CD4-positive, alpha-beta T cell (primary cell): ENCODE measurements around the gene SPINK14. TPM values are rescaled to one million over a fixed set of nuclear protein-coding genes. Genes with fewer than 3 reads are reported as not detected.

Experiments used
- ATAC-seq: fragments of 200-7000 bp; cut with Tn5 transposase; one replicate; pipeline ENCODE4 v1.10.0; 2022; ENCODE audit warnings: mild to moderate bottlenecking; ENCODE audit not compliant: poor library complexity
- CTCF ChIA-PET: fragments of 350-600 bp; sonication (Branson Sonifier 250); formaldehyde crosslinking; loops from one replicate; lab custom pipeline; 2021; ENCODE audit warnings: antibody characterized with exemption, inconsistent platforms; lab: Charles Lee
- POLR2A ChIA-PET: fragments of 350-600 bp; sonication (Branson Sonifier 250); formaldehyde crosslinking; loops from one replicate; lab custom pipeline; 2021; ENCODE audit warnings: antibody characterized with exemption, inconsistent platforms; lab: Charles Lee
- DNase-seq, 14 experiments: peaks; one replicate each; pipeline ENCODE4 v3.0.0-alpha.2; 2013 to 2020; ENCODE audit warnings: mixed read lengths in 2 of 14
- H3K27ac ChIP-seq, 2 donors: one replicate each; pipeline versions ENCODE4 v1.5.1 to v1.7.0; 2013; ENCODE audit warnings: low read length in 2 of 2, low read depth in 1 of 2, mild to moderate bottlenecking in 1 of 2
- H3K27me3 ChIP-seq, 2 experiments: 1 replicate in 1 of 2; 2 replicates in 1 of 2; pipeline versions ENCODE4 v1.6.1 to v1.7.0; 2013; ENCODE audit warnings: low read length in 2 of 2, control low read depth in 1 of 2, mild to moderate bottlenecking in 1 of 2, moderate library complexity in 1 of 2; ENCODE audit not compliant: insufficient read depth in 2 of 2, control insufficient read depth in 1 of 2
- H3K36me3 ChIP-seq: one replicate; pipeline ENCODE4 v1.6.1; 2013; ENCODE audit warnings: low read length, control low read depth; ENCODE audit not compliant: insufficient read depth
- H3K4me1 ChIP-seq: one replicate; pipeline ENCODE4 v1.6.1; 2013; ENCODE audit warnings: low read length, control low read depth; ENCODE audit not compliant: insufficient read depth
- H3K4me3 ChIP-seq: one replicate; pipeline ENCODE4 v1.5.1; 2013; ENCODE audit warnings: mild to moderate bottlenecking, low read length, moderate library complexity
- H3K9me3 ChIP-seq, 2 experiments: 1 replicate in 1 of 2; 2 replicates in 1 of 2; pipeline versions ENCODE4 v1.6.1 to v1.7.0; 2013; ENCODE audit warnings: low read length in 2 of 2, mild to moderate bottlenecking in 2 of 2, control low read depth in 1 of 2, moderate library complexity in 1 of 2; ENCODE audit not compliant: control insufficient read depth in 1 of 2, insufficient read depth in 1 of 2
- H3K27ac Mint-ChIP-seq: one replicate; pipeline ENCODE4 v1.8.0; 2020; ENCODE audit warnings: mixed read lengths
- H3K27me3 Mint-ChIP-seq: one replicate; pipeline ENCODE4 v1.8.0; 2021; ENCODE audit warnings: mixed read lengths
- H3K36me3 Mint-ChIP-seq: one replicate; pipeline ENCODE4 v1.8.0; 2021; ENCODE audit warnings: low read depth, mixed read lengths
- H3K4me1 Mint-ChIP-seq: one replicate; pipeline ENCODE4 v1.8.0; 2021; ENCODE audit warnings: low read depth, mixed read lengths
- H3K4me3 Mint-ChIP-seq: one replicate; pipeline ENCODE4 v1.8.0; 2020; ENCODE audit warnings: mild to moderate bottlenecking, mixed read lengths
- H3K9me3 Mint-ChIP-seq: one replicate; pipeline ENCODE4 v1.8.0; 2020; ENCODE audit warnings: mixed read lengths
- intact Hi-C, 2 experiments: fragments of 100-400 bp; cut with DNase I in 1 of 2; cut with micrococcal nuclease in 1 of 2; formaldehyde crosslinking; loops; one replicate each; pipeline versions ENCODE4 v1.15.1 to v1.9.0; 2023 to 2025; cut with DNase I, micrococcal nuclease
- total RNA-seq, 174 experiments: library from RNA in 2 of 174; stranded (reverse) in 2 of 174; gene quantifications; one replicate each; pipeline ENCODE4 v1.2.3 and lab custom pipeline; 2021 to 2026
- TF ChIP-seq, protein P1 (sequence below): fragments of 200-600 bp; IDR thresholded peaks from one replicate; pipeline ENCODE4 v1.8.0; 2022; ENCODE audit warnings: antibody characterized with exemption, mild to moderate bottlenecking

The SPINK14 gene
- total RNA-seq, 2 experiments from 2014 or later = not detected

GRCh38 chr5:148205044-148205806, 36.9 kb downstream of the SPINK14 start:
- Histone ChIP-seq H3K36me3 (no peaks in the 10 kb centered on the region), H3K9me3 (no peaks in the 10 kb centered on the region), H3K27me3 (no peaks in the 10 kb centered on the region), H3K27ac (no peak overlapping the region), H3K4me1 (no peaks in the 10 kb centered on the region), H3K4me3 (no peak overlapping the region)
- H3K27me3 Mint-ChIP-seq = peaks cover 8% of the 10 kb centered on the region
- TF ChIP-seq, protein P1, sequence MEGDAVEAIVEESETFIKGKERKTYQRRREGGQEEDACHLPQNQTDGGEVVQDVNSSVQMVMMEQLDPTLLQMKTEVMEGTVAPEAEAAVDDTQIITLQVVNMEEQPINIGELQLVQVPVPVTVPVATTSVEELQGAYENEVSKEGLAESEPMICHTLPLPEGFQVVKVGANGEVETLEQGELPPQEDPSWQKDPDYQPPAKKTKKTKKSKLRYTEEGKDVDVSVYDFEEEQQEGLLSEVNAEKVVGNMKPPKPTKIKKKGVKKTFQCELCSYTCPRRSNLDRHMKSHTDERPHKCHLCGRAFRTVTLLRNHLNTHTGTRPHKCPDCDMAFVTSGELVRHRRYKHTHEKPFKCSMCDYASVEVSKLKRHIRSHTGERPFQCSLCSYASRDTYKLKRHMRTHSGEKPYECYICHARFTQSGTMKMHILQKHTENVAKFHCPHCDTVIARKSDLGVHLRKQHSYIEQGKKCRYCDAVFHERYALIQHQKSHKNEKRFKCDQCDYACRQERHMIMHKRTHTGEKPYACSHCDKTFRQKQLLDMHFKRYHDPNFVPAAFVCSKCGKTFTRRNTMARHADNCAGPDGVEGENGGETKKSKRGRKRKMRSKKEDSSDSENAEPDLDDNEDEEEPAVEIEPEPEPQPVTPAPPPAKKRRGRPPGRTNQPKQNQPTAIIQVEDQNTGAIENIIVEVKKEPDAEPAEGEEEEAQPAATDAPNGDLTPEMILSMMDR = no peak
- ATAC-seq (no peak), DNase-seq (no peak)
- no peaks in the 10 kb centered on the region for H3K36me3 Mint-ChIP-seq
- POLR2A ChIA-PET = no interaction called here
- no peak overlapping the region for H3K27ac Mint-ChIP-seq
- no peaks in the 10 kb centered on the region for H3K9me3 Mint-ChIP-seq
- no peak overlapping the region for H3K4me3 Mint-ChIP-seq
- H3K4me1 Mint-ChIP-seq = no peaks in the 10 kb centered on the region
- intact Hi-C loops = no loop called here
- CTCF ChIA-PET = no interaction called here

DNA sequence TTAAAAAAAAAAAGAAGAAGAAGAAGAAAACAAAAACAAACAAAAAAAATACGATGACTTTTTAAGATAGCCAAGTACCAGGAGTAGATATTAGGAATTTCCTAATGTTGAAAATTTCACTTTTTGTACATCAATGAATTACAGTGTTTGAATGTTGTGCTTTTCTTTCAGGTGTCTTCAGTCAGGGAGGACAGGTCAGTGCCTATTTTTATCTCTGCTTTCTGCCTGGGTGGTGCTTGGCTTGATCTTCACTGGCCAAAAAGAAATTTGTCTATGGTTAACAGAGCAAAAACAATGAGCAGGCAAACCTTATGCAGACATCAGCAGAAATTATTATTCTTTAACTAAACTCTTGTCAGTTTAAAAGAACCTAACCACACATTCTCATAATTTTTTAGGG, 37.5 kb downstream of the SPINK14 start:
- Histone ChIP-seq H3K27me3 (no peaks in the 10 kb centered on the region), H3K36me3 (no peaks in the 10 kb centered on the region), H3K4me3 (no peak overlapping the region), H3K4me1 (no peaks in the 10 kb centered on the region), H3K9me3 (no peaks in the 10 kb centered on the region), H3K27ac (no peak overlapping the region)
- Mint-ChIP-seq H3K4me1 (no peaks in the 10 kb centered on the region), H3K27me3 (peaks cover 11% of the 10 kb centered on the region), H3K9me3 (no peaks in the 10 kb centered on the region), H3K36me3 (no peaks in the 10 kb centered on the region), H3K27ac (no peak overlapping the region), H3K4me3 (no peak overlapping the region)
- TF ChIP-seq, protein P1 = no peak
- ChIA-PET CTCF (no interaction called here), POLR2A (no interaction called here)
- no peak for DNase-seq
- no peak for ATAC-seq
- intact Hi-C loops = no loop called here

- intact Hi-C loops = no loop called here
- H3K4me3 ChIP-seq = no peak overlapping the region
- no peaks in the 10 kb centered on the region for H3K4me1 ChIP-seq
- Mint-ChIP-seq H3K36me3 (no peaks in the 10 kb centered on the region), H3K27me3 (peaks cover 17% of the 10 kb centered on the region), H3K4me1 (no peaks in the 10 kb centered on the region), H3K9me3 (no peaks in the 10 kb centered on the region), H3K27ac (no peak overlapping the region), H3K4me3 (no peak overlapping the region)
- ChIA-PET POLR2A (no interaction called here), CTCF (no interaction called here)
- DNase-seq (no peak), ATAC-seq (no peak)
- H3K36me3 ChIP-seq = no peaks in the 10 kb centered on the region
- H3K9me3 ChIP-seq = no peaks in the 10 kb centered on the region
- no peaks in the 10 kb centered on the region for H3K27me3 ChIP-seq
- TF ChIP-seq, protein P1 = no peak
- no peak overlapping the region for H3K27ac ChIP-seq
Observed at GRCh38 chr5:148206620-148207019, 38.3 kb downstream of the SPINK14 start.
